HepG2 (cell line): ENCODE data around the gene GLTPD2. TPM values are rescaled to one million over a fixed set of nuclear protein-coding genes. Genes with fewer than 3 reads are reported as not detected.

Experiments
- ATAC-seq: fragments of 200-7000 bp; cut with Tn5 transposase; 3 replicates; pipeline ENCODE4 v1.9.1; 2020; ENCODE audit warnings: mild to moderate bottlenecking, moderate library complexity
- BruUV-seq: library from RNA; stranded (reverse); fragments of 400-500 nt; replicated peaks from 2 replicates; lab custom pipeline; 2021; lab: Mats Ljungman, UMichigan
- CTCF ChIA-PET: fragments of 300-600 bp; formaldehyde crosslinking; extraction: SDS; loops from one replicate; lab custom pipeline; 2021; ENCODE audit warnings: low total read pairs, inconsistent platforms, low intra/inter-chr PET ratio; lab: Yijun Ruan, JAX
- POLR2A ChIA-PET: fragments of 350-600 bp; sonication (Branson Sonifier 250); formaldehyde crosslinking; loops from one replicate; lab custom pipeline; 2020; ENCODE audit warnings: antibody characterized with exemption, inconsistent platforms; lab: Yijun Ruan, JAX
- DNase-seq: peaks from one replicate; pipeline ENCODE4 v3.0.0-alpha.2; 2015; ENCODE audit warnings: low spot score
- FAIRE-seq: peaks from 3 replicates; lab custom pipeline; 2011; peaks lifted over from hg19 to GRCh38; lab: Jason Lieb, UNC
- H2AFZ ChIP-seq: one replicate; pipeline ENCODE4 v1.6.1; 2011; ENCODE audit warnings: low read length, inconsistent platforms
- H3K27ac ChIP-seq: fragments of 300-600 bp; 3 replicates; pipeline ENCODE4 v1.8.0; 2011; ENCODE audit warnings: mixed run types, mild to moderate bottlenecking, mixed read lengths, low read length, inconsistent platforms; ENCODE audit not compliant: insufficient read depth; ENCODE audit errors: extremely low read length
- H3K27me3 ChIP-seq, 2 experiments: fragments of 200-600 bp in 1 of 2; 2 replicates in 1 of 2; 3 replicates in 1 of 2; pipeline versions ENCODE4 v1.6.0 to v1.8.0; 2011; ENCODE audit warnings: low read length in 2 of 2, mild to moderate bottlenecking in 2 of 2, moderate library complexity in 2 of 2, inconsistent platforms in 1 of 2; ENCODE audit not compliant: insufficient read depth in 2 of 2, control insufficient read depth in 1 of 2
- H3K36me3 ChIP-seq, 2 experiments: fragments of 200-600 bp in 1 of 2; replicated peaks in 1 of 2; 2 replicates in 1 of 2; 3 replicates in 1 of 2; pipeline versions ENCODE4 v1.5.1 to v1.8.0; 2011; ENCODE audit warnings: low read length in 2 of 2, inconsistent platforms in 1 of 2; ENCODE audit not compliant: insufficient read depth in 2 of 2, control insufficient read depth in 1 of 2
- H3K4me1 ChIP-seq: 2 replicates; pipeline ENCODE4 v1.5.1; 2012; ENCODE audit warnings: low read length, inconsistent platforms; ENCODE audit not compliant: insufficient read depth
- H3K4me2 ChIP-seq: 2 replicates; pipeline ENCODE4 v1.6.0; 2011; ENCODE audit warnings: low read depth, low read length, inconsistent platforms
- H3K4me3 ChIP-seq, 3 experiments: fragments of 200-600 bp in 1 of 3; sonication (generic), shearing (Covaris generic) in 1 of 3; replicated peaks in 1 of 3; 2 replicates each; pipeline ENCODE4 v1.5.1; 2011 to 2016; ENCODE audit warnings: low read length in 3 of 3, inconsistent platforms in 2 of 3, low read depth in 2 of 3, mild to moderate bottlenecking in 2 of 3, control low read depth in 1 of 3, mixed read lengths in 1 of 3; ENCODE audit not compliant: insufficient read depth in 1 of 3
- H3K79me2 ChIP-seq: one replicate; pipeline ENCODE4 v1.6.1; 2011; ENCODE audit warnings: low read length, inconsistent platforms; ENCODE audit not compliant: insufficient read depth
- H3K9ac ChIP-seq: 2 replicates; pipeline ENCODE4 v1.6.0; 2011; ENCODE audit warnings: mild to moderate bottlenecking, low read depth, low read length, inconsistent platforms; ENCODE audit not compliant: insufficient read depth
- H3K9me3 ChIP-seq: 2 replicates; pipeline ENCODE4 v1.5.1; 2012; ENCODE audit warnings: mild to moderate bottlenecking, low read length
- H4K20me1 ChIP-seq: 2 replicates; pipeline ENCODE4 v1.6.0; 2011; ENCODE audit warnings: inconsistent platforms, mild to moderate bottlenecking, low read length, moderate library complexity; ENCODE audit not compliant: insufficient read depth
- CENPBD1 ChIP-seq: sonication (generic); formaldehyde crosslinking; IDR thresholded peaks from 2 replicates; pipeline ENCODE4 v1.8.0; 2022; ENCODE audit warnings: missing genetic modification reagents, low read depth, mild to moderate bottlenecking, borderline replicate concordance
- ELF4 ChIP-seq: sonication (generic); formaldehyde crosslinking; IDR thresholded peaks from 2 replicates; pipeline ENCODE4 v1.5.0; 2020; ENCODE audit warnings: missing genetic modification reagents, mild to moderate bottlenecking, moderate library complexity, borderline replicate concordance
- ETV5 ChIP-seq: IDR thresholded peaks from 2 replicates; pipeline ENCODE4 v1.6.1; 2018; ENCODE audit warnings: missing biosample characterization, missing genetic modification reagents, inconsistent platforms, borderline replicate concordance
- MED1 ChIP-seq: sonication (generic); formaldehyde crosslinking; IDR thresholded peaks from 2 replicates; pipeline ENCODE4 v1.4.0; 2020; ENCODE audit warnings: missing genetic modification reagents
- MTA1 ChIP-seq: sonication (generic); formaldehyde crosslinking; IDR thresholded peaks from 2 replicates; pipeline ENCODE4 v1.4.0; 2020; ENCODE audit warnings: missing genetic modification reagents, mild to moderate bottlenecking, borderline replicate concordance
- MXD4 ChIP-seq: IDR thresholded peaks from 2 replicates; pipeline ENCODE4 v1.6.1; 2016; ENCODE audit warnings: mild to moderate bottlenecking, missing biosample characterization, missing genetic modification reagents
- NFYC ChIP-seq: IDR thresholded peaks from 2 replicates; pipeline ENCODE4 v1.6.1; 2016; ENCODE audit warnings: missing genetic modification reagents, missing compliant biosample characterization
- NR1H2 ChIP-seq: sonication (generic); formaldehyde crosslinking; IDR thresholded peaks from 2 replicates; pipeline ENCODE4 v1.8.1; 2022; ENCODE audit warnings: low read depth, missing genetic modification reagents, borderline replicate concordance
- NRL ChIP-seq: sonication (generic); formaldehyde crosslinking; IDR thresholded peaks from 2 replicates; pipeline ENCODE4 v1.5.0; 2020; ENCODE audit warnings: missing genetic modification reagents, mild to moderate bottlenecking, moderate library complexity, borderline replicate concordance
- PBX3 ChIP-seq: sonication (generic); formaldehyde crosslinking; IDR thresholded peaks from 2 replicates; pipeline ENCODE4 v1.8.1; 2023; ENCODE audit warnings: missing genetic modification reagents, inconsistent platforms, borderline replicate concordance
- PHF21A ChIP-seq: sonication (generic); formaldehyde crosslinking; IDR thresholded peaks from 2 replicates; pipeline ENCODE4 v1.5.0; 2020; ENCODE audit warnings: mild to moderate bottlenecking, missing genetic modification reagents
- RARG ChIP-seq: sonication (generic); formaldehyde crosslinking; IDR thresholded peaks from 2 replicates; pipeline ENCODE4 v1.4.0; 2020; ENCODE audit warnings: low read depth, mild to moderate bottlenecking, missing genetic modification reagents
- SIN3B ChIP-seq: fragments of 150-350 bp; IDR thresholded peaks from 2 replicates; pipeline ENCODE4 v1.6.1; 2014; ENCODE audit warnings: low read length
- SMC3 ChIP-seq: IDR thresholded peaks from 2 replicates; pipeline ENCODE4 v1.6.1; 2011; ENCODE audit warnings: low read length, improper control_type of control experiment
- ZBTB14 ChIP-seq: sonication (generic); formaldehyde crosslinking; IDR thresholded peaks from 2 replicates; pipeline ENCODE4 v1.4.0; 2020; ENCODE audit warnings: missing genetic modification reagents
- ZBTB46 ChIP-seq: sonication (generic); formaldehyde crosslinking; IDR thresholded peaks from 2 replicates; pipeline ENCODE4 v1.4.0; 2020; ENCODE audit warnings: mild to moderate bottlenecking, missing genetic modification reagents, borderline replicate concordance
- ZNF20 ChIP-seq: sonication (generic); formaldehyde crosslinking; IDR thresholded peaks from 2 replicates; pipeline ENCODE4 v1.4.0; 2020; ENCODE audit warnings: mild to moderate bottlenecking, moderate library complexity, missing genetic modification reagents
- ZNF572 ChIP-seq: sonication (generic); formaldehyde crosslinking; IDR thresholded peaks from 2 replicates; pipeline ENCODE4 v1.5.1; 2020; ENCODE audit warnings: mild to moderate bottlenecking, missing genetic modification reagents
- ZNF615 ChIP-seq: sonication (generic); formaldehyde crosslinking; IDR thresholded peaks from 2 replicates; pipeline ENCODE4 v1.5.0; 2020; ENCODE audit warnings: mild to moderate bottlenecking, missing genetic modification reagents, borderline replicate concordance
- WGBS: methylation state at CpG from one replicate; pipeline ENCODE4 v1.1.6; 2017; ENCODE audit warnings: low lambda C conversion rate; 5-methylcytosine and 5-hydroxymethylcytosine counted together
- in situ Hi-C: cut with HindIII; loops from 2 replicates; pipeline ENCODE4 v1.10.0; 2017; ENCODE audit warnings: low pct_unique_long_range_greater_than_20kb; ENCODE audit not compliant: extremely low pct_ligation_motif_present
- intact Hi-C: fragments of 100-400 bp; cut with micrococcal nuclease; formaldehyde crosslinking; loops from one replicate; pipeline ENCODE4 v1.10.0; 2022; ENCODE audit not compliant: unreplicated experiment
- polyA plus RNA-seq, 8 experiments: library from polyadenylated mRNA; depleted of rRNA in 3 of 8; stranded (reverse) in 7 of 8; unstranded in 1 of 8; fragments of >200 nt; fragmentation: Illumina TruSeq in 4 of 8; extraction: Trizol in 4 of 8; gene quantifications; 2 replicates each; pipeline versions ENCODE4 v1.2.1 to v1.2.3, GENCODE V29; 2011 to 2016; ENCODE audit warnings: low read depth in 4 of 8, missing spikeins in 1 of 8, mixed read lengths in 1 of 8; ENCODE audit not compliant: insufficient read depth in 1 of 8
- total RNA-seq, 5 experiments: library from RNA; depleted of rRNA; stranded (reverse); fragments of >200 nt; fragmentation: Illumina TruSeq; extraction: Trizol; gene quantifications; 2 replicates each; pipeline ENCODE4 v1.2.3, GENCODE V29; 2016; ENCODE audit warnings: low read depth in 1 of 5

Gene GLTPD2
- total and polyA plus RNA-seq, 2 of the 13 experiments (the other 11 are each of a cell fraction or from before 2014, with no cell fraction given), result 7.5 to 12.9 TPM

- peak within 1 kb of the TSS; percentile 65 to 83 (median 75) for H3K4me3 ChIP-seq
- TF ChIP-seq PBX3 (CRISPR knock-in tag) (no peak), NFYC (0 out of 2 replicates have a peak, but pooled peaks have one; percentile 31), SIN3B (no peak; the same call in 1 of the 2 replicates), NR1H2 (CRISPR knock-in tag) (0 out of 2 replicates have a peak, but pooled peaks have one; percentile 67), ZBTB46 (CRISPR knock-in tag) (no peak), SMC3 (peak; percentile 39; the same call in 1 of the 2 replicates), CENPBD1 (CRISPR knock-in tag) (no peak), ZNF615 (CRISPR knock-in tag) (no peak; the same call in 1 of the 2 replicates), PHF21A (peak; percentile 88), ELF4 (CRISPR knock-in tag) (no peak), MXD4 (CRISPR knock-in tag) (peak; percentile 95), ZNF20 (no peak), RARG (CRISPR knock-in tag) (no peak), MTA1 (peak; percentile 85; the same call in 1 of the 2 replicates), NRL (CRISPR knock-in tag) (peak; percentile 51), ZNF572 (CRISPR knock-in tag) (0 out of 2 replicates have a peak, but pooled peaks have one; percentile 78), ZBTB14 (0 out of 2 replicates have a peak, but pooled peaks have one; percentile 20), ETV5 (CRISPR knock-in tag) (peak; percentile 96), MED1 (CRISPR knock-in tag) (peak; percentile 97)
These were observed 17.1 kb upstream of the GLTPD2 start, which contains the start of gene TM4SF5 for GRCh38 chr17:4771519-4772234. Gene TM4SF5 (plus strand): TSS chr17:4771886. CDS start chr17:4771923, 37 bp downstream.

More at GRCh38 chr17:4771519-4772234, 17.1 kb upstream of the GLTPD2 start, which contains the start of gene TM4SF5:
- intact Hi-C loops (loop anchor here (5.0 kb wide), 1 partner anchor 39 kb away; the partner anchor contains the start of gene MED11), in situ Hi-C loops (no loop called here)
- peaks cover 27% of the 10 kb centered on the region for H3K79me2 ChIP-seq
- peak; percentile 95 for FAIRE-seq
- peak within 1 kb of the TSS; percentile 88 for H3K4me2 ChIP-seq
- ChIA-PET POLR2A (interaction anchor here (0.6 to 13.3 kb wide), 22 partner anchors 9 to 198 kb away, joined by 3 to 317 read pairs (median 8); partner anchors contain the start of genes ARRB2, CXCL16, GLTPD2 and MED11), CTCF (no interaction called here)
- H3K27ac ChIP-seq, result peak within 1 kb of the TSS; percentile 76
- WGBS, result 4% methylated on average over 11 of the region's 13 CpGs
- no peaks in the 10 kb centered on the region; the same call in 1 of the 2 replicates for H4K20me1 ChIP-seq
- H3K4me1 ChIP-seq, result peaks cover 78% of the 10 kb centered on the region
- ATAC-seq, result peak; percentile 96
- H3K9me3 ChIP-seq, result no peaks in the 10 kb centered on the region
- no TSS peak for BruUV-seq
- peak; percentile 95 for DNase-seq
- H2AFZ ChIP-seq, result no peak within 1 kb of the TSS
- H3K9ac ChIP-seq, result peak within 1 kb of the TSS; percentile 81
- H3K36me3 ChIP-seq, result no peaks in the 10 kb centered on the region; a peak in 1 of 5 replicates
- H3K27me3 ChIP-seq, result no peaks in the 10 kb centered on the region; a peak in 1 of 5 replicates
